ENCODE data around the gene CFAP46. TPM values are rescaled to one million over a fixed set of nuclear protein-coding genes. Genes with fewer than 3 reads are reported as not detected.

Gene CFAP46
- total and polyA plus RNA-seq, 2 experiments from 2014 or later = 3.1 to 5.4 TPM

GRCh38 chr10:132829403-132829802 lies 113.0 kb downstream of the CFAP46 start:
- TF ChIP-seq REST (IDR thresholded peaks at IDR 0.05; ENCODE audit: unreplicated experiment) (no peak), EZH2phosphoT487 (IDR thresholded peaks at IDR 0.05; ENCODE audit: unreplicated experiment) (no peak), JUNB (IDR thresholded peaks at IDR 0.05; ENCODE audit: unreplicated experiment) (no peak), STAT1 (IDR thresholded peaks at IDR 0.05; ENCODE audit: unreplicated experiment) (no peak), CTCF (conservative IDR thresholded peaks at IDR 0.05; ENCODE audit: low read depth in 2 of 2) (no peak), ETS1 (IDR thresholded peaks at IDR 0.05) (no peak), ZNF331 (CRISPR knock-in tag; IDR thresholded peaks at IDR 0.05; ENCODE audit: low read depth) (no peak), POLR2AphosphoS5 (IDR thresholded peaks at IDR 0.05; ENCODE audit: low read depth) (no peak), EZH2 (IDR thresholded peaks at IDR 0.05; ENCODE audit: low read depth, unreplicated experiment) (no peak), NANOG (IDR thresholded peaks at IDR 0.05; ENCODE audit: borderline replicate concordance) (no peak), ZNF114 (CRISPR knock-in tag; IDR thresholded peaks at IDR 0.05) (no peak), CREB1 (CRISPR knock-in tag; IDR thresholded peaks at IDR 0.05; ENCODE audit: low read depth) (no peak), ZNF462 (CRISPR knock-in tag; IDR thresholded peaks at IDR 0.05) (no peak)
- peaks cover 16% of the 10 kb centered on the region for H3K9me3 Mint-ChIP-seq
- Histone ChIP-seq H3K27ac (ENCODE audit: low read depth) (no peak overlapping the region), H3K79me2 (replicated peaks; ENCODE audit: insufficient read depth) (no peaks in the 10 kb centered on the region), H2AFZ (no peak overlapping the region), H3K4me3 (no peak overlapping the region), H3K27me3 (ENCODE audit: insufficient read depth) (no peaks in the 10 kb centered on the region), H3K36me3 (ENCODE audit: insufficient read depth) (no peaks in the 10 kb centered on the region), H3F3A (replicated peaks; ENCODE audit: low read depth) (no peaks in the 10 kb centered on the region), H3K4me1 (ENCODE audit: insufficient read depth) (no peaks in the 10 kb centered on the region), H4K20me1 (replicated peaks; ENCODE audit: insufficient read depth) (no peaks in the 10 kb centered on the region), H3K9me2 (ENCODE audit: insufficient read depth) (no peaks in the 10 kb centered on the region), H3K4me2 (no peak overlapping the region)
- DNase-seq (ENCODE audit: low spot score) (no peak), ATAC-seq (no peak)
- no peak overlapping the region for H3K27ac Mint-ChIP-seq
- H3K4me3 Mint-ChIP-seq = no peak overlapping the region
- peaks cover 6% of the 10 kb centered on the region for H3K36me3 Mint-ChIP-seq (ENCODE audit: low read depth)
- H3K27me3 Mint-ChIP-seq (ENCODE audit: insufficient read depth, low read depth, poor library complexity) = peaks cover 13% of the 10 kb centered on the region
- no peaks in the 10 kb centered on the region; the same call in 2 of the 3 replicates for H3K4me1 Mint-ChIP-seq
